HG03469 (cell line): ENCODE measurements around the gene NTF3.

Experiments
- ATAC-seq: cut with Tn5 transposase; IDR thresholded peaks from one replicate; pipeline ENCODE4 v1.9.1; 2021; ENCODE audit warnings: mild to moderate bottlenecking, moderate library complexity, moderate number of reproducible peaks; ENCODE audit not compliant: unreplicated experiment

Gene NTF3

DNA sequence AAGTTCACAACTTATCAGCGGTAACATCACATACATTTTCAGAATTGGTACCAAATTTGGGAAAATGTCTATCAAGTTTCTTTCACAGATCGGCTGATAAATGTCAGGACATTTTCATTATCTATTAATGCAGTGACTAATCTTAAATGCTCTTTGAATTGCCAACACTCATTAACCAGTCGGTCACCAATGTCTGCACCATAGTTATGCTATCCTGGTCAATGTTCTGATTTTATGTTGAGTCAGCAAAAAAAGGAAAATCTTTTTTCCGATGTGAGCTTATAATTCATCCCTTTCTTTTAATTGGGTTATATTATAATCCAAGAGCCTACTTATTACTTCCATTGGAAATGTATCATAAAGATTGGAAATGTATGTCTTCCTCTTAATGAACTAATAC is 77.2 kb downstream of the NTF3 start:
- ATAC-seq = no peak

DNA sequence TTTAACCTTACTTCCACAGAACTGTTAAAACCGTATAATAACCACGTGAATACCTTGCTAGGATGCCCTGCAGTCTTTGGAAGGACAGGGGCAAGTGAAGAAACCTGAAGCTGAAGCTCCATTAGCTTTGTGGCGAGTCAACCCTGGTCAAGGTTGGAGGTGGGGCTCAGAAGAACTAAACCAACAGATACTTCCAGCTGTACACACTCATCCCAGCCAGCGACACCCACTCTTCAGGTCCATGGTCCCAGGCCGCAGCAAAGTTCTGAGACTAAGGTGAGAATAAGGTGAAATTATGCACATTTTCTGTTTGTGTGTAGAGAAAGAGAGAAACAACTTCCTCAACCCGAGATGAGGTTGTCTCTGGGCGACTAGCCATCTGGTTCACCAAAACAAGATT is 77.6 kb downstream of the NTF3 start:
- no peak for ATAC-seq

DNA sequence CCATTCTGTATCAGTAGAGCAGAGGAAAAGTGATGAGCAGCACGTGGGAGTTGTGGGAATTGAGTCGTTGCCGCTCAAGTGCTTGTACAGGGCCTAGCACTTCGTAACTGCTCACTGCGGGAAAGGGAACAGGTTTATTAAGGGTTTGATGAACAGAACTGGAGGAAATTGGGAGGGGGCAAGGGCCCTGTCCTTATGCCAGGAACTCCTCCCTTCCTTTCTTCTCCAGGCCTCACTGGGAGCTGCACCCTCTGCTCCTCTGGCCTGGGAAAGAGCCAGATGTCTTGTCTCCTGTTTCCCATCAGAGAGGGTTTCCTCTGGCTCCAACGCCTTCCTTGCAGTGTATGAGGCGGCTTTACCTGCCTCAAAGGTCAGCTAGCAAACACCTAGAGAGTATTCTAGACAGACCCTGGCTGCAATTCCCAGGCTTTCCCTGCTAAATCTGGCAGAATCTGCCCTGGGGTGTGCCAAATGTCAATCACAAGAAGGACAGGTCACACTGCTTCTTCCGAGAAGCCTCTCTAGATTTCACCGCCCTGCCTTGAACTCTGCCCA is 78.4 kb downstream of the NTF3 start:
- ATAC-seq = no peak

DNA sequence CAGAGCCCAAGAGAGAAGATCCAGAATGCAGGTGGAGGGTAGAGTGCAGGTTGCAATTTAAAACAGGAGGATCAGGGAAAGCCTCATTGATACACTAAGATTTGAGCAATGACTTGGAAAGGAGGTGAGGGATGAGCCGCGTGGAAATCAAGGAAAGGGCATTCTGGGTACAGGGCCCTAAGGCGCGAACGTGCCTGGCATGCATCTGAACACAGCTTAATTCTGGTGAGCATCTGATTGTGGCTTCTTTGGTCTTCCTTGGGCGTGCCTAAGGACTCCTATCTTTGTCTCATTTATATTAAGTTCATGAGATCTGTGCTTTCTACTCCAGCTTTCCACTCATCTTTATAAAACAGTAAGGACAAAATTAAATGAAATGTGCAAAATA is 79.3 kb downstream of the NTF3 start:
- no peak for ATAC-seq

GRCh38 chr12:5511644-5512600 is 80.0 kb downstream of the NTF3 start:
- no peak for ATAC-seq

DNA sequence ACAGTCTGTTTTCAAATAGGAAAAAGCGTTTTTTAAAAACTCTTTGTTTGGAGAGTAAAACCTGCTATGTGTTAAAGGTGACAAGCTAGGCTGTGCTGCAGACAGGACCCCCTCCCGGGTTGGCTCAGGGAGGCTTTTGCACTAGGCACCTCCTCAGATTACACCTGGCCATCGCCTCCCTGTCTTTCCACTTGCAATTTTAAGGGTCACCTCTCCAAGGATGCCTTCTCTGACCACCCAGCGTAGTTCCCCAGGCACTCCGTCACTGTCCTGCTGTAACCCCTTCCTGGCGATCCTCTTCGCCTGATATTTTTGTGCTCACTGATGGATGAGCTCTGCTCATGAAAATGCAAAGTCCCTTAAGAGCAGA is 80.7 kb downstream of the NTF3 start:
- ATAC-seq = no peak

DNA sequence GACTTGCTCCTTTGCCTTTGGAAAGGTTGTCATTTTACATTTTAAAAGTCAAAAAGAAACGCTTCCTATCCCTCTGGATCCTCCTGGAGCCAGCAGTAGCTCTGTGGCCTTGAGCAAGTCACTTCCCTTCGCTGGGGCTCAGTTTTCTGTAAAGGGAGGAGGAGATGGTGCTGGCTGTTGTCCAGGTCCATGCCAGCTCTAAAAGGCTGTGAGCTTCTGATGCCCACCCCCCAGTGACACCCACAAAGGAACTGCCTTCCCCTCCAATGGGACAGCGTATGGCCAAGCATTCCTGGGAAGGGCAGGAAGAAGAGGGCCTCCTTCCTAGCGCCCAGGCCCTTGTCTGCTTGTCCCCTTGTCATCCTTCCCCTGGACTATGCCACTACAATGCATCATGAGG is 81.5 kb downstream of the NTF3 start:
- no peak for ATAC-seq

- no peak for ATAC-seq
Measured at GRCh38 chr12:5514016-5514415, 82.1 kb downstream of the NTF3 start.

GRCh38 chr12:5514545-5514944 is 82.6 kb downstream of the NTF3 start:
- ATAC-seq = no peak

DNA sequence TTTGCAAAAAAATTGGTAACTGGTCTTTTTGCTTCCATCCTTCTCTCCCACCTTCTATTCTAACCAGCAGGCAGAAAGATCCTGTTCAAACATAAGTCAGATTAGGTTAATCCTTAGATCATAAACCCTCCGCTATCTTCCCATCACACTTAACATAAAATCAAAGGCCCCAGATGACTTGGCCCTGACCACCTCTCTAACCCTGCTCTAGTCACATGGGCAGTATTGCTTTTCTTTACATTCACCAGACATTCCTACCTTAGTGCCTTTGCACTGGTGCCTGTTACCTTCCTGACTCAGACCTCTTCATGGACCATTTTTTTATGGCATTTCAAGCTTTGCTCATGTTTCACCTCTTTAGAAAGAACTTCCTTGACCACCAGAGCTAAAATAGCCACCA is 83.5 kb downstream of the NTF3 start:
- ATAC-seq = no peak

- no peak for ATAC-seq
Measured at GRCh38 chr12:5516371-5517241, 84.7 kb downstream of the NTF3 start.

DNA sequence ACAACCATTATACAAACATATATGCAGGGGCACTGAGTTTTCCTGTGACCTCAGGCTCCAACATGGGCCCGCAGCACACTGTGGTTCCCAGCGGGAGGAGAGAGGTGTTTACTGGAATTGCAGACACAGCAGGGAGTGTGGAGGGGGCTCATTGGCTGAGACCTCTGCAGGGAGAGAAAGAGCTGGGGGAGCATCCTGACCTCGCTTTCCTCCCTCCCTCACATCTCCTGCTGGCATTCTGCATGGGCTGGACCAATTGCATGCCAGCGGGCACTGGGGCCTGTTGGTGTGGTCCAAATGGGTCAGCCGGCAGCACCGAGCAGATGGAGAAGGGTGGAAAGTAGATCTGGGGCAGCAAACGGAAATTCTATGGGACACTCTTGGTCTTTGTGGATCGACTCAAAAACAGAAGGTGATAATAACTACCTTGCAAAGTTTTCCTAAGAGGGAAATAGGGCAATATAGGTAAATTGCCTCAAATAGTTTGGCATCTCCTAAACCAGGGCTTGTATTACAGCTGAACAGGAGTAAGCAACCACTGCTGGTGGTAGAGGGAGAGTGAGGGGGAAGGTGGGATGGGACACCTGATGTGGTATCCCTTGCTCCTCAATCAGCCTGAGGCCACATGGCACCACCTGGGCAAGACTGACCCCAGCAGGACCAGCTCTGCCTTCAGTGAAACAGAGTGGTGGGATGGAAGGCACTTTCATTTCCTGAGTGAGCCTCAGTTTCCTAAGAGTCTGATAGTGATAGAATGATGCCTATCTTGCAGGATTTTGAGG is 86.9 kb downstream of the NTF3 start:
- no peak for ATAC-seq

DNA sequence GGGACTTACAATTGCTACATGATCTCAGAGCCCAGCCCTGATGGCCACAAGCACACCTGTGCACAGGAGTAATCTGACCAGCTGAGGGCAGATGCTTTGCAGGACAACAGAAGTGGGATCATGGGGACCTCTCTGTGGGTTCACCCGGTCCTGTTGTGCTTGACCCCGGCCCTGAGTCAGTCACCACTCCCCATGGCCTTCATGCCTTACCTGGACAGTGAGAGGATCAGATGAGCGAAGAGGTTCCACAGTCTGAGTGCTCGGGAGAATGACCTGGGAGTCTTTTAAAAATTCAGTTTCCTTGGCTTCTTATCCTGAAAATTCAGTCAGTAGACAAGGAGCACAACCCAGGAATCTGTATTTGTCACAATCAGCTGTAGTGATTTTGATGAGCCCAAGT is 88.1 kb downstream of the NTF3 start:
- no peak for ATAC-seq

GRCh38 chr12:5520831-5521230 is 88.9 kb downstream of the NTF3 start:
- no peak for ATAC-seq

GRCh38 chr12:5521456-5522325 is 89.8 kb downstream of the NTF3 start:
- ATAC-seq = no peak

DNA sequence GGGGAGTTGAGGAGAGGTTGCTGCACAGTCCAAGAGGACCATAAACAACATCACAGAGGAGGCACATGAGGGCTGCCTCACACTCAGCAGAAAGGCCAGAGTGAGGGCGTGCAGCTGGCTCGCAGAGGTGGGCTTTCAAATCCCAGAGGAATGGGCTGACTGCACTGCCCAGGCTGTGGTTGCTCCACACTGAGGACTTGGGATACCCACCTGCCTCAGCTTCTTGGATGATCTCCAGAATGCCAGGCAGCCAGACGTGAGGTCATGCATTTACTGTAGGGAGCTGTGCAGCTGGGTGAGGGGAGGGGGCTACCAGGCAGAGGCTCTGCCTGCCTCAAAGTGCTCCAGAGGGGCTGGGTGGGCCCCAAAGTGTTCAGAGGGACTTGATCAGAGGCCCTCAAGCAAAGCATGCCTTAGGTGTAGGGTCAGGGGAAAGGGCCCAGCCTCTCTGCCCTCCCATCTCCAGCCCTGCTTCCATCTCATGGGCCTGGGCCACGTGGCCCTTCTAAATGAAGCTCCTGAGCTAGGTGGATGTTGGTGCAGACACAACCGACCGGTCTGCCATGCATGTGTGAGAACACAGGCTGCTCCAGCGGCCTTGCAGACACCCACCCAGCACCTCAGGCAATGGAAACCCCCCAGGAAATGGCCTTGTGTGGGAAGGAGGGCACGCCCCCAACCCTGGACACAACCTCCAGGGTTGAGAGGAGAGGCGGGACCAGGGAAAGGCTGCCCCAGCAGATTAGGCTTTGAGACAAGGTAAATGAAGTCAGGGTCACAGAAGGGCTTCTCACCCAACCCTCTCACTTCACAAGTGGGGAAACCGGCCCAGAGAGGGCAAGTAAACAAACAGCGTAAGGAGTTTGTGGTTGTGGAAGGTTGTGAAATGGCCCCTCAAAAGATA is 90.8 kb downstream of the NTF3 start:
- ATAC-seq = no peak

- no peak for ATAC-seq
Measured at GRCh38 chr12:5523396-5524115, 91.6 kb downstream of the NTF3 start.

GRCh38 chr12:5524116-5524768 is 92.3 kb downstream of the NTF3 start:
- no peak for ATAC-seq
